ENCODE measurements around the gene EMX1.

Gene EMX1

GRCh38 chr2:72942293-72942692, 25.0 kb downstream of the EMX1 start:
- in situ Hi-C loops (cut with MboI; ENCODE audit: low sequenced_read_pairs): no loop called here

GRCh38 chr2:72942881-72943418, 25.6 kb downstream of the EMX1 start:
- in situ Hi-C loops (cut with MboI; ENCODE audit: low sequenced_read_pairs): no loop called here

- in situ Hi-C loops (cut with MboI; ENCODE audit: low sequenced_read_pairs): no loop called here
Measured at GRCh38 chr2:72943540-72944395, 26.4 kb downstream of the EMX1 start.

- in situ Hi-C loops (cut with MboI; ENCODE audit: low sequenced_read_pairs): no loop called here
Measured at GRCh38 chr2:72944804-72945449, 27.6 kb downstream of the EMX1 start.

GRCh38 chr2:72945450-72946019, 28.2 kb downstream of the EMX1 start:
- in situ Hi-C loops (cut with MboI; ENCODE audit: low sequenced_read_pairs): no loop called here

- in situ Hi-C loops (cut with MboI; ENCODE audit: low sequenced_read_pairs): no loop called here
Measured at GRCh38 chr2:72946466-72946865, 29.1 kb downstream of the EMX1 start.

- in situ Hi-C loops (cut with MboI; ENCODE audit: low sequenced_read_pairs): no loop called here
Measured at GRCh38 chr2:72947952-72948830, 30.9 kb downstream of the EMX1 start.

- in situ Hi-C loops (cut with MboI; ENCODE audit: low sequenced_read_pairs): no loop called here
Measured at GRCh38 chr2:72949045-72949444, 31.7 kb downstream of the EMX1 start.

GRCh38 chr2:72949642-72950041, 32.3 kb downstream of the EMX1 start:
- in situ Hi-C loops (cut with MboI; ENCODE audit: low sequenced_read_pairs): no loop called here

GRCh38 chr2:72950558-72951255, 33.4 kb downstream of the EMX1 start:
- in situ Hi-C loops (cut with MboI; ENCODE audit: low sequenced_read_pairs): no loop called here

- in situ Hi-C loops (cut with MboI; ENCODE audit: low sequenced_read_pairs): no loop called here
Measured at GRCh38 chr2:72951303-72952095, 34.2 kb downstream of the EMX1 start.

GRCh38 chr2:72952110-72952823, 34.9 kb downstream of the EMX1 start:
- in situ Hi-C loops (cut with MboI; ENCODE audit: low sequenced_read_pairs): no loop called here

GRCh38 chr2:72952961-72953360, 35.6 kb downstream of the EMX1 start:
- in situ Hi-C loops (cut with MboI; ENCODE audit: low sequenced_read_pairs): no loop called here

GRCh38 chr2:72953528-72953927, 36.2 kb downstream of the EMX1 start:
- in situ Hi-C loops (cut with MboI; ENCODE audit: low sequenced_read_pairs): no loop called here

GRCh38 chr2:72953976-72954375, 36.7 kb downstream of the EMX1 start:
- in situ Hi-C loops (cut with MboI; ENCODE audit: low sequenced_read_pairs): no loop called here

GRCh38 chr2:72954376-72955227, 37.3 kb downstream of the EMX1 start:
- in situ Hi-C loops (cut with MboI; ENCODE audit: low sequenced_read_pairs): no loop called here

GRCh38 chr2:72955228-72956049, 38.1 kb downstream of the EMX1 start:
- in situ Hi-C loops (cut with MboI; ENCODE audit: low sequenced_read_pairs): no loop called here
